ENCODE data around the gene GPRASP3.
A peak's percentile ranks its signal among the peaks of the same experiment; 100 is the strongest.

The GPRASP3 gene

GRCh38 chrX:102765809-102766208 is 45.3 kb downstream of the GPRASP3 start:
- Histone ChIP-seq H3K9me3 (ENCODE audit: control insufficient read depth, low read length) (no peaks in the 10 kb centered on the region), H3K9ac (ENCODE audit: low read length) (peak overlapping the region; percentile 34), H3K36me3 (ENCODE audit: control insufficient read depth, insufficient read depth, low read length, severe bottlenecking) (no peaks in the 10 kb centered on the region), H3K4me3 (ENCODE audit: low read length) (no peak overlapping the region), H3K4me1 (ENCODE audit: control insufficient read depth, insufficient read depth, low read length) (peaks cover 21% of the 10 kb centered on the region), H3K27me3 (replicated peaks; ENCODE audit: control insufficient read depth, insufficient read depth, low read length) (peaks cover 3% of the 10 kb centered on the region)
- peak; percentile 19 for DNase-seq (ENCODE audit: low read depth)

- Histone ChIP-seq H3K4me3 (ENCODE audit: low read length) (no peak overlapping the region), H3K9ac (ENCODE audit: low read length) (no peak overlapping the region), H3K36me3 (ENCODE audit: control insufficient read depth, insufficient read depth, low read length, severe bottlenecking) (no peaks in the 10 kb centered on the region), H3K9me3 (ENCODE audit: control insufficient read depth, low read length) (no peaks in the 10 kb centered on the region), H3K27me3 (replicated peaks; ENCODE audit: control insufficient read depth, insufficient read depth, low read length) (no peaks in the 10 kb centered on the region), H3K4me1 (ENCODE audit: control insufficient read depth, insufficient read depth, low read length) (peaks cover 21% of the 10 kb centered on the region)
- DNase-seq (ENCODE audit: low read depth), result no peak
Measured at GRCh38 chrX:102767287-102767686, 46.7 kb downstream of the GPRASP3 start.

- peak overlapping the region; percentile 90 for H3K4me3 ChIP-seq (ENCODE audit: low read length)
- no peaks in the 10 kb centered on the region for H3K9me3 ChIP-seq (ENCODE audit: control insufficient read depth, low read length)
- no peaks in the 10 kb centered on the region for H3K36me3 ChIP-seq (ENCODE audit: control insufficient read depth, insufficient read depth, low read length, severe bottlenecking)
- peak; percentile 88 for DNase-seq (ENCODE audit: low read depth)
- H3K27me3 ChIP-seq (replicated peaks; ENCODE audit: control insufficient read depth, insufficient read depth, low read length), result no peaks in the 10 kb centered on the region
- H3K4me1 ChIP-seq (ENCODE audit: control insufficient read depth, insufficient read depth, low read length), result peaks cover 21% of the 10 kb centered on the region
- peak overlapping the region; percentile 88 for H3K9ac ChIP-seq (ENCODE audit: low read length)
Measured at GRCh38 chrX:102768987-102769761, 48.6 kb downstream of the GPRASP3 start.
